ENCODE results near the gene DCDC1. TPM values are rescaled to one million over a fixed set of nuclear protein-coding genes. Genes with fewer than 3 reads are reported as not detected.

Gene DCDC1
- total RNA-seq, 4 donors from 2014 or later, result not detected

DNA sequence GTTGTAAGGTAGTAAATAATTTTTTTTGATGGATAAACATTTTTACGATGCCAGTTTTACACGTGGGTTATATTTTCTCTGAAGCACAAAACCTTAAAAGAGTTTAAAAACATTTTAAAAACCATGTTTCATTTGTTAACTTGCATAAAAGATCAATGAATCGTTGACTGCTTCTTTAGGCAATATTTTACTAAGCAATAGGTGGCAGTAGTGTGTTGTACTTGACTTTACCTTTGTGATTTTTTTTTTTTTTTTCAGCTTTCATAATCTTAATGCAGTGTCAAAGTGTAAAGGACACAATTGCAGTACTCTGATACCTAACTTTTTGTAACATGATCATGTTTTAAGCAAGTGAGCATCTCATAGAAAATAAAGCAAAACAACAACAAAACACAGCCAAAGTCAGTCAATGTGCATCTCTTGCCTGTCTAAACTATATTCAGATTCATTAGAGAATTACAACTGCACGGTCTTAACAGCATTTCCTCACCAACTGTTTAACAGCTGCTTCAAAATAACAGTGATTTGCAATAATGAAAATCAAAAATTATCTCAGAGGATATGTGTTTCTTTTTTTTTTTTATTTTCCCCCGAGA lies 27.8 kb upstream of the DCDC1 start:
- no peaks in the 10 kb centered on the region for H3K27me3 ChIP-seq
- no peaks in the 10 kb centered on the region for H3K4me1 ChIP-seq
- WGBS, 2 donors, result 43 to 44% methylated on average over 5 of the region's 5 CpGs
- H3K36me3 ChIP-seq, result peaks cover 0 to 8% (median 0%) of the 10 kb centered on the region in 3 donors
- TF ChIP-seq, protein P1, sequence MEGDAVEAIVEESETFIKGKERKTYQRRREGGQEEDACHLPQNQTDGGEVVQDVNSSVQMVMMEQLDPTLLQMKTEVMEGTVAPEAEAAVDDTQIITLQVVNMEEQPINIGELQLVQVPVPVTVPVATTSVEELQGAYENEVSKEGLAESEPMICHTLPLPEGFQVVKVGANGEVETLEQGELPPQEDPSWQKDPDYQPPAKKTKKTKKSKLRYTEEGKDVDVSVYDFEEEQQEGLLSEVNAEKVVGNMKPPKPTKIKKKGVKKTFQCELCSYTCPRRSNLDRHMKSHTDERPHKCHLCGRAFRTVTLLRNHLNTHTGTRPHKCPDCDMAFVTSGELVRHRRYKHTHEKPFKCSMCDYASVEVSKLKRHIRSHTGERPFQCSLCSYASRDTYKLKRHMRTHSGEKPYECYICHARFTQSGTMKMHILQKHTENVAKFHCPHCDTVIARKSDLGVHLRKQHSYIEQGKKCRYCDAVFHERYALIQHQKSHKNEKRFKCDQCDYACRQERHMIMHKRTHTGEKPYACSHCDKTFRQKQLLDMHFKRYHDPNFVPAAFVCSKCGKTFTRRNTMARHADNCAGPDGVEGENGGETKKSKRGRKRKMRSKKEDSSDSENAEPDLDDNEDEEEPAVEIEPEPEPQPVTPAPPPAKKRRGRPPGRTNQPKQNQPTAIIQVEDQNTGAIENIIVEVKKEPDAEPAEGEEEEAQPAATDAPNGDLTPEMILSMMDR (IDR thresholded peaks at IDR 0.05), result peak in 5 of 6 experiments; percentile 26 to 46 (median 37)
- TF ChIP-seq POLR2A (IDR thresholded peaks at IDR 0.05), result no peak
- H3K9me3 ChIP-seq, result no peaks in the 10 kb centered on the region
- H3K4me3 ChIP-seq, result no peak overlapping the region
- intact Hi-C loops (cut with DNase I), result no loop called here
- no peak overlapping the region for H3K27ac ChIP-seq
- DNase-seq, result no peak

DNA sequence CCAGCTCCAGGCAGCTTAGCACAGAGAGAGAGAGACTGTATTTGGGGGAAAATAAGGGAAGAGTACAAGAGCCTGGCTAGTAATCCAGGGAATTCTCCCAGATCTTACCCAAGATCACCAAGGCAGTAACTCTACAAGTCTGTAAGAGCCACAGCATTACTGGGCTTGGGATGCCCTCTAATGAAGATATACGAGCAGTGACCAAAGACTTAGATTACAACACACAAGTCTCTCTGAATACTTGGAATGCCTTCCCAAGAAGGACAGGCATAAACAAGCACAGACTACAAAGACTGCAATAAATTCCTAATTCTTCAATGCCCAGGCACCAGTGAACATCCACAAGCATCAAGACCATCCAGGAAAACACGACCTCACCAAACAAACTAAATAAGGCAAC lies 17.8 kb upstream of the DCDC1 start:
- DNase-seq, result no peak
- Histone ChIP-seq H3K9me3 (no peaks in the 10 kb centered on the region), H3K27ac (no peak overlapping the region), H3K27me3 (no peaks in the 10 kb centered on the region), H3K36me3 (peaks cover 0 to 9% (median 7%) of the 10 kb centered on the region in 3 donors), H3K4me3 (no peak overlapping the region), H3K4me1 (no peaks in the 10 kb centered on the region)
- intact Hi-C loops (cut with DNase I), result no loop called here
- WGBS, 2 donors, result 73 to 90% methylated on average over 2 of the region's 2 CpGs
- TF ChIP-seq POLR2A (IDR thresholded peaks at IDR 0.05), result no peak
- TF ChIP-seq, protein P1 (IDR thresholded peaks at IDR 0.05), result no peak

DNA sequence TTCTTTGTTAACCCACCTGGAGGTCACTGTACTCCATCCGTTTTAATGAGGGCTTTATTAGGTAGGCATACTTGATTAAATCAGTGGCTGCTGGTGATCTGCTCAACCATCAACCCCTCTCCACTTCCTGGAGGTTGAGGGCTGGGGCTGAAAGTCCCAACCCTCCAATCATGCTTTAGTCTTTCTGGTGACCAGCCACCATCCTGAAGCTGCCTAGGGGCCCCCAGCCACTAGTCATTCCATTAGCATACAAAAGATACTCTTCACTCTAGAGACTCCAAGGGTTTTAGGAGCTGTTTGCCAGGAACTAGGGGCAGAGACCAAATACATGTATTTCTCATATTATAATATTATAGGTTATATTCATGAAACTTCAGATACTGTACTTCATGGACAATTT lies 13.6 kb upstream of the DCDC1 start:
- Histone ChIP-seq H3K9me3 (no peaks in the 10 kb centered on the region), H3K27ac (no peak overlapping the region), H3K4me3 (no peak overlapping the region), H3K4me1 (no peaks in the 10 kb centered on the region), H3K36me3 (peaks cover 0 to 12% (median 7%) of the 10 kb centered on the region in 3 donors), H3K27me3 (no peaks in the 10 kb centered on the region)
- DNase-seq, result no peak
- TF ChIP-seq, protein P1 (IDR thresholded peaks at IDR 0.05), result no peak
- TF ChIP-seq POLR2A (IDR thresholded peaks at IDR 0.05), result no peak
- intact Hi-C loops (cut with DNase I), result no loop called here
- WGBS, 2 donors, result 71 to 90% methylated on average over 1 of the region's 1 CpG

DNA sequence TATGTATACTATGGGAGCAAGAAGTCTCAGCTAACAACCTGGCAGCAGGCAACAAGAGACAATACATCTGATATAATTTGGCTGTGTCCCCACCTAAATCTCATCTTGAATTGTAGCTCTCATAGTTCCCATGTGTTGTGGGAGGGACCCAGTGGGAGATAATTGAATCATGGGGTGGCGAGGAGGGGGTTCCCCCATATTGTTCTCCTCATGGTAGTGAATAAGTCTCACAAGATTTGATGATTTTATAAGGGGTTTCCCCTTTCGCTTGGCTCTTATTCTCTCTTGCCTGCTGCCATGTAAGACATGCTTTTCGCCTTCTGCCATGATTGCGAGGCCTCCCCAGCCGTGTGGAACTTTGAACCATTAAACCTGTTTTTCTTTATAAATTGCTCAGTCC lies 6.3 kb upstream of the DCDC1 start:
- Histone ChIP-seq H3K9me3 (no peaks in the 10 kb centered on the region), H3K4me1 (peaks cover 0 to 8% (median 0%) of the 10 kb centered on the region in 3 donors), H3K36me3 (peaks cover 0 to 3% (median 0%) of the 10 kb centered on the region in 3 donors), H3K27ac (no peak overlapping the region), H3K4me3 (no peak overlapping the region), H3K27me3 (no peaks in the 10 kb centered on the region)
- 94 to 95% methylated on average over 4 to 5 of the region's 5 CpGs for WGBS, 2 donors
- no peak for TF ChIP-seq POLR2A (IDR thresholded peaks at IDR 0.05)
- TF ChIP-seq, protein P1 (IDR thresholded peaks at IDR 0.05), result no peak
- DNase-seq, result no peak
- intact Hi-C loops (cut with DNase I), result no loop called here

DNA sequence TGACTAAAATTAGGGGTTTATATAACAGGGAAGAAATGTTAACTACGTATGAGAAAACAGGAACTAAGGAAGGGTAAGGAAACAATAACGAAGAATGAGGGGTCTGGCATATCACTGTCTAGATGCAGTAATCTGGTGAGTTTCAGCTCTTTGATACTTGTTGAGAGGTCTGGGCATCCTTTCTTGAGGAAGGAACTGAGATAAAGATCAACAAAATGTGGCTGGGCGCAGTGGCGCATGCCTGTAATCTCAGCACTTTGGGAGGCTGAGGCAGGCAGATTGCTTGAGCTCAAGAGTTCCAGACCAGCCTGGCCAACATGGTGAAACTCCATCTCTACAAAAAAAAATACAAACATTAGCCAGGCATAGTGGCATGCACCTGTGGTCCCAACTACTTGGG lies 2.7 kb downstream of the DCDC1 start:
- H3K27ac ChIP-seq, result no peak overlapping the region
- H3K9me3 ChIP-seq, result no peaks in the 10 kb centered on the region
- intact Hi-C loops (cut with DNase I), result no loop called here
- peaks cover 4 to 25% (median 6%) of the 10 kb centered on the region in 3 donors for H3K4me1 ChIP-seq
- 69 to 74% methylated on average over 4 of the region's 4 CpGs for WGBS, 2 donors
- no peak for DNase-seq
- H3K4me3 ChIP-seq, result no peak overlapping the region
- TF ChIP-seq, protein P1 (IDR thresholded peaks at IDR 0.05), result no peak
- no peak for TF ChIP-seq POLR2A (IDR thresholded peaks at IDR 0.05)
- H3K27me3 ChIP-seq, result peaks cover 0 to 10% (median 0%) of the 10 kb centered on the region in 4 donors
- no peaks in the 10 kb centered on the region for H3K36me3 ChIP-seq
